ENCODE results near the gene RPS24.
"Not testable (repeated sequence)": the region's sequence is repeated elsewhere in the genome, so short reads cannot be mapped to it uniquely, and the experiment has no call there.

The RPS24 gene

DNA sequence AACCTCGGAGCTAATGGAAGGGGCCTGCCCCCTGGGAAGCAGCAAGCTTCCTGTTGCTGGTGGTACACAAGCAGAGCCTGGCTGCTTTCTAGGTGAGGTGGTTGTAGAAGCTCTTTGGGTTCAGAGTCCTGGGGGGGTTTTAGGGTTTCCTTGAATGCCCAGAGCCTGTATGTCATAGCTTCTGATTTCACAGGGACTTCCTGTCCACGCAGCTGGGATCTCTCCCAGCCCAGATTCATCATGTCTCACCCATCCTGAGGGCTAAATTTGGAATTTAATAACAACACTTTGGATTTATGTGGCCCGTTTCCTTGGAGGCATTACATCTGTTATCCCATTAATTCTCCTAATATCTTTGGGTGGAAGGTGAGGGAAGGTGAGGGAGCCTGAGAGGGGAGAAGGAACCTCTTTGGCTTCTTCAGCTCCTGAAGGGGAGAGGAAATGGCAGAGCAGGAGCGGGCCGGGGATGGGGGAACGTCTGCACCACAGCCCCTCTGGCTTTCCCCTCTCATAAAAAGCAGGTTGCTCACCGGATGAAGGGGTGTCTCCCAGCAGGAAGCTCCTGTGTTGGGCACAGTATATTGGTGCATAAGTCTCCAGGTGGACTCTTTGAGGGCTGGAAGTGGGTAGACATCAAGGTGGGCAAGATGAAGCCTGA is 19.7 kb downstream of the RPS24 start:
- no peak for DNase-seq (ENCODE audit: low spot score)

DNA sequence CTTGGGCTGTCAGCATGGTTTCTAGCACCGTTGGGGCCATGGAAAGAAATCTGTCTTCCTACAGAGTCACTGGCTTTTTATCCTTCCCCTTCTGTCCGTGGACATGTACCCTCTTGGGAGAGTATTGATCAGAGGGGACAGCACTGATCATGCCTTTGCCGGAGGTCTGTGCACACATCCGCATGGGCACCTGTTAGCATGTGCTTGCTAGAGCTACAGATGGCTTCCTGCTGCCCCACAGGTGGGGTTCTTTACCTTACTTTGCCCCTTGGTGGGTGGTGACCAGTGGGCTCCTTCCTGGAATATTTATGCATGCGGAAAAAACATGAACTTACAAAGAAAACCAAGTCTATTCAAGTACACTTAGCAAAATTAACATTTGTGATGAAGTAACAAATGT is 24.9 kb downstream of the RPS24 start:
- DNase-seq (ENCODE audit: low spot score): no peak

DNA sequence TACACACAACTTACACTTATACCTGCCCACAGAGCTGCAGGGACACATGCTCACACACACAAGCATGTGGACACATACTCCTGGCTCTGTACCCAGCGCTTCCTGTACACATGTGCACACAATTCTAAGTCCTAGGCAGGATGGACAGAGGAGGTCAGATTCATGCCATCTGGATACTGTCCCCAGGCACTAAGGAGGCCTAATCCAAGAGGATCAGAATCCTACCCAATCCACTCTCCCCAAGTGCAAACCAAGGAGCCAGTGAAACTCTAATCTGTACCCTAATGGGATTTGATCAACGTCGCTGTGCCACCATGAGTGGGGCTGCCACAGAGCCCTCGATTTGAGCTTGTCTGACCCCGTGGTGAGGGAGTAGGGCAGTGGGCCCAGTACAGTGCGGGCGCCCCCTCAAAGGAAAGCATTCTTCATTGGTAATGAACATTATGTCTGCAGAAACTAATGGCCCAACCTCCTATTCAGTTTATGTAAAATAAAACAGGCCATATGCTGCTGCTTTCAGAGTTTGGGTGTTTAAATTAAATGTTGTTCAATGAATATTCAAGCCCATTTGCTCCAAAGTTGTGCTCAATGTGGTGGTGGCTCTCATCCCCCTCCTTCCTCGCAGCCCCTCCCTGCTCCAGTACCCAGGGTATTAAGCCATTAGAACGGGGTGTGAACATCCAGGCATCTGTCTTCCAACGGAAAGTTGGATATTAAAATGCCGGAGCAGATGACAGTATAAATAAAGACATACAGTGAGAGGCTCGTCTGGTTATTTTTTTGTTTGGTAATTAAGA is 26.4 kb downstream of the RPS24 start:
- no peak for DNase-seq (ENCODE audit: low spot score)

DNA sequence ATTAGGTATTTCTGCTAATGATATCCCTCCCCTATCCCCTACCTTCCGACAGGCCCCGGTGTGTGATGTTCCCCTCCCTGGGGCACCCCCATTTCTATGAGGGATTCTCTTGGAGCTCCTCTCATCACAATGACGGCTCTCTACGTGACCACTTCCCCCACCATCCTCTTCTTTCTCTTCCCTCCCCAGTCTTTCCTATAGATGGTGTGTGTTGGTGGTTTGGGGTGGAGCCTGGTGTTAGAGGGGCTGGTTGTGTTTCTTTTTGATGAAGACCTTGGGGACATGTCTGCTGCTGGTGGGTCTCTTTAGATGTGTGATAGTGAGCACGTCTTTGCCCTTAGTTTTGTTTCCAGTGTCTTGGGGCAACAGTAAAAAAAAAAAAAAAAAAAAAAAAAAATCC is 28.6 kb downstream of the RPS24 start:
- DNase-seq (ENCODE audit: low spot score): no peak

DNA sequence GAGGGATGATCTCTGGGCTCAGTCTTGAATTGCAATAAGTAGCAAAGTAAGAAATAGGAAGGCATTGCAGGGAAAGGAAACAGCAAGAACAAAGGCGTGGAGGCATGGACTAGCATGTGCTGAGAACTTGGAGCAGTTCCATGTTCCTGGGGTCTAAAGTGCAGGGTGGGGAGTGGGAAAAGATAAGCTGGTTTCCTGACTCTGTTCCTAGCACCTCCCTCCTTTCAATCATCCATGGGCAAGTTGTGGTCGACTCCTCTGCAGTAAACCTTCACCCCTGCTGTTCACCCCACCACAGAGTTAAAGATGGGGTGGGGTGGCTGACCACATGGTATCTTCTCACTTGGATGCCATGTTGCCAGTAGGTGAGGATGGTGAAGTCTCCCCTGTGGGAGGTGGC is 29.6 kb downstream of the RPS24 start:
- no peak for DNase-seq (ENCODE audit: low spot score)

DNA sequence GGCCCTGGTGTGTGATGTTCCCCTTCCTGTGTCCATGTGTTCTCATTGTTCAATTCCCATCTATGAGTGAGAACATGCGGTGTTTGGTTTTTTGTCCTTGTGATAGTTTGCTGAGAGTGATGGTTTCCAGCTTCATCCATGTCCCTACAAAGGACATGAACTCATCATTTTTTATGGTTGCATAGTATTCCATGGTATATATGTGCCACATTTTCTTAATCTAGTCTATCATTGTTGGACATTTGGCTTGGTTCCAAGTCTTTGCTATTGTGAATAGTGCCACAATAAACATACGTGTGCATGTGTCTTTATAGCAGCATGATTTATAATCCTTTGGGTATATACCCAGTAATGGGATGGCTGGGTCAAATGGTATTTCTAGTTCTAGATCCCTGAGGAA is 31.3 kb downstream of the RPS24 start:
- DNase-seq (ENCODE audit: low spot score): not testable (repeated sequence)

DNA sequence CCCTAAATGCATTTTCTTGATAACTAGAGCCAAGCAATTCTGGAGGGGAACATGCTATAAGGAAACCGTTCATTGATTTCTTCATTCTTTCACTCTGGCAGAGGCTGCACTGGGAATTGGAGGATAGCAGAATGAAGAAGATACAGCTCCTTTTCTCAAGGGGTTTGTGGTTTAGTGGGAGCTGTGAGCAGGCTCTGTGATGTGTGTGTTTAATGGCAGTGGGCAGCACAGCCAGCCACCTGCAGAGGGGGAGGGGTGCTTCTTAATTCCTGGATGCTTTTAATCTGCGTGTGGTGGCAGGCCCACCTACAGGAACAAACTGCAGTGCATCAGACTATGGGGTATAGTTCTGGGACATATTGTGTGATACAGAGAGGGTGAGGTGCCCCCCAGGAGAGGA is 31.9 kb downstream of the RPS24 start:
- DNase-seq (ENCODE audit: low spot score): no peak

DNA sequence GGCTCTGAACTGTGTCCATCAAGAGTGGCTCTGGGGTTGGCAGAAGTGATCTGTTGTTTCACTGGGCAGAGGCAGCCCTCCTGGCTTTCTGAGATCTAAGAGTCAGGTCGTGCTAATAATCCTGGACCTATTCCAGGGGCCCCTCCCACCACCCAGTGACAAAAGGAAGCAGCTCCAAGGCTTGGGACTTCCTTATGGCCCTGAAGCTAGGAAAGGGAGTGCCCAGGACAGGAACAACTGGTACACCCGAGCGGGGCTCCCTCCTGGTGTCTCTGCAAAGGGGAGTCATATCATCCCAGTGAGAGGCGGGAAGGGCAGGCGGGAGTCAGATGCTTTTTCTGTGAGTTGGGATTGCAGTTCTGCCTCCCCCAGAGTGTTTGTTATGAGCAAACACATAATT is 32.3 kb downstream of the RPS24 start:
- no peak for DNase-seq (ENCODE audit: low spot score)

DNA sequence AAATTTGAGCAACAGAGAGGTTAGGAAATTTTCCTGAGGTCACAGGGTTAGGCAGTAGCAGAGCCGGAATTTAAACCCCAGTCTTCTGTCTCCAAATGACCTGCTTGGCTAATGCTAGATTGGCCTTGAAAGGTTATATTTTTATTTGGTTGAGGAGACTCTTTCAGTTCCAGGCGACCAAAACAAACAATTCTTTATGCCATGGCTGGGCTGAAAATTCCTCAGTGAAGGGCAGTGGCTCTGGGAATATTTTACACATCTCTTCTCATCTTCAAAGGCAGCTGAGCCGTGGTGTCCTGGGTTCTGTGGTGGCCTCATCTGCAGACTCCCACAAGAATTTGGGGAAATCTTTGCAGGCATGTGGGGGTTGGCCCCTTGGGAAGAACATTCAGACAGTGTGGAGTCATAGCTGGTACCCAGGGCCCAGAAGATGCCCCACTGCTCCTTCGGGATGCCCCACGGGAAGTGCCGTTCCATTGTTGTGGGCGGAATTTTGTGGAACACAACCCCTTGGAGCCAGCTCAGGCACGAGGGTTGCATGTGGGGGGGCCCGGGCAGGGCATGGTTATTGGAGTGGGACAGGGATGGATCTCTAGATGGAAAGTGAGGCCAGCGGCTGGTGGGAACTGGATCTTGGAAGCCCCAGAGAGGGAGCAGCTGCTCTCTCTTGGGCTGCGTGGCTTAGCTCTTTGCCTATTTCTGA is 33.2 kb downstream of the RPS24 start:
- no peak for DNase-seq (ENCODE audit: low spot score)

DNA sequence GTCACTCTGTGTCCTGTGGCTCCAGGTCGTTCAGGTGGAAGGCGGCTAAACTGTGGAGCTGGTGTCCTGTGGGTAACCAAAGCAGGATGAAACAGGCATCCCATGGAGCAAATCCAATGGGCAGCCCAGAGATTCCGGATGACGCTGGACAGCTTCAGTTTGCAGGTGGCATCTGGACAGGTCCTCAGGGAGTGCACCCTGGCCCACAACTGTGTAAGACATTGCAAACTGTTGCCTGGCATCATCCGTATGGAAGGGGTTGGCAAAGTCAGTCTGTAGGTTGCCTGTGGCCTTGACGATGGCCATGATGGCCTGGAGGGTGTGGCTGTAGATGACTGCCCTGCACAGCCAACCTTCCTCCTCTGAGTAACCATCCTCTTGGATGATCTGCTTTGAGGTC is 35.5 kb downstream of the RPS24 start:
- DNase-seq (ENCODE audit: low spot score): no peak

DNA sequence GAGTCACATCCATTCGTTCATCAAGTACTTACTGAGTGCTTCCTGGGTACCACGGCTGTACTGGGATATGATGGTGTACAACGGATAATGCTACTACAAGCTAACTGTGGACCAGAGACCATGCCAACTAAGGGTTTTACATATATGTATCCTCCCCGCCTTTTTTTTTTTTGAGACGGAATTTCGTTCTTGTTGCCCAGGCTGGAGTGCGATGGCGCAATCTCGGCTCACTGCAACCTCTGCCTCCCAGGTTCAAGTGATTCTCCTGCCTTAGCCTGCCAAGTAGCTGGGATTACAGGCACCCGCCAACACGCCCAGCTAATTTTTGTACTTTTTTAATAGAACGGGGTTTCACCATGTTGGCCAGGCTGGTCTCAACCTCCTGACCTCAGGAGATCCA is 36.4 kb downstream of the RPS24 start:
- DNase-seq (ENCODE audit: low spot score): not testable (repeated sequence)

DNA sequence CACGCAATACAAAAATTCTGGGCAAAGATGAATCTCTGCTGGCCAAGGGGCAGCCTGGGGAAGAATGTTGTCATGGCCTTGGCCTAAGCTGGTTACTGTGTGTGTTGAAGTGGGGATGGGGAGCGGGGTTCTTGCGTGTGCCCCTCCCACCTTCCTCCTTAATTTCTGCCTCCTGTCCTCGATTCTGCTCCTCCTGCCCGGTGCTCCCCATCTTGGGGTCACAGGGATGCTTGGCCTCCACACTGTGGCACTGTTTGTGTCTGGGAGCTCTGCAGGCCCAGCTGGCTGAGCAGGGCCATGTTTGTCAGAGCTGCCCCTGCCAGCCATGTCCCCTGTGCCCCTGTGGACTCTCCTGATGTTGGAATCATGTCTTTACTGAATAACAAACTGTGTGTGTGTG is 37.1 kb downstream of the RPS24 start:
- DNase-seq (ENCODE audit: low spot score): no peak

DNA sequence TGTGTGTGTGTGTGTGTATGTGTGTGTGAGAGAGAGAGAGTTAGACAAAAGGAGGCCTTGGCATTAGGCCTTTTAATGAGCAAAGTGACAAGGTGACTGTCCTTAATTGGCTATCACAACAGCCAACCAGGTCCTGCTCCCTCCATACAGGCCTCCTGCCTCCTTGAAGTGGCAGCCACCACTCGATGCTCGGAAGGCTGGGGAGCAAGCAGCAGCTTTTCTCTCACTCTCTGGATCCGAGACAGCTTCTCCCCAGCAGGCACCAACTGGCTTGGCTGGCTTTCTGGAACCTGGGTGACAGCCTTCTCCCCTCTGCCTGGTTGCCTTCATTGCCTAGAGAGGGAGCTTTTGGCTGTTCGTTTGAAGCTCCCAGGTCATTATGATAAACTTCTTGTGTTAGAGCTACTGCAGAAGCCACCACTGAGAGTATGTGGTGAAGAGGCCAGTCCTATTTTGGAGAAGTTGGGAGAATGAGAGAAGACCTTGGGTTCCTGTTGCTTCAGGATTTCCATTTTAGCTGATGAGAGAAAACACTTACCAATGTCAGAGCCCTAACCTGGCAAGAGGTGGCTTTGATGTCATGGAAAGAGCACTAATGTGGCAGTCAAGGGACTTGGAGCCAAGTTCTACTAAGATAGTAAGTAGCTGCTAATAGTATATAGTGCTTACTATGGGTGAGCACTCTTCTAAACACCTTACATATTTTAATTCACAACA is 37.6 kb downstream of the RPS24 start:
- no peak for DNase-seq (ENCODE audit: low spot score)

DNA sequence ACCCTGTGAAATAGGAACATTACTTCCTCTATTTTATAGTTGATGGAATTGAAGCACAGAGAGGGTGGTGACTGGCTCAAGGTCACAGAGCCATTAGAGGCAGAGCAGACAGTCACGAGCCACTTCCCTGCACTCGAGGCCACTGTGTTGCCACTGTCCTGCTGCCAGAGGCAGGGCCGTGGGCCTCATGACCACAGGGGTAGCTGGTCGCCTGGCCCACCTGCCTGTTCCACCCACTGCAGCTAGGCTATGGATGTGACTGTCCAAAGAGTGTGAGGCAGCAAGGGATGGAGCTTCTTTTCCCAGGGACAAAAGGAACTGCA is 38.2 kb downstream of the RPS24 start:
- no peak for DNase-seq (ENCODE audit: low spot score)

DNA sequence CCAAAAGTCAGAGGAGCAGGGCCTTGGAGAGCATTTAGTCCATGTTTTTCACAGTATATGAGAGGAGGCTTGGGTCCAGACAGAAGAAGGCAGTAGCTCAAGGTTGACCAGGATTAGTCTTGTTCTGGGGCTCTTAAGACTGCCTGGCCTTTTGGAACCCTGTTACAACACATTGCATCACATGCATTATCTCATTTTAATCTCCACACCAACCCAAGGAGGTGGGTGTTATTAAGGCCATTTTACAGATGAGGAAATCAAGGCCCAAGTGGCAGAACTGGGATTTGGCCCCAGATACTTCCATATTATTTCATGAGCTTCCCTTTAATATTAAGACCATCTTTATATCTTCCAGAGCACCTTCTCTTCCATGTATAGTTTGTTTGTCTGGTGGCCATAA is 38.8 kb downstream of the RPS24 start:
- DNase-seq (ENCODE audit: low spot score): no peak

DNA sequence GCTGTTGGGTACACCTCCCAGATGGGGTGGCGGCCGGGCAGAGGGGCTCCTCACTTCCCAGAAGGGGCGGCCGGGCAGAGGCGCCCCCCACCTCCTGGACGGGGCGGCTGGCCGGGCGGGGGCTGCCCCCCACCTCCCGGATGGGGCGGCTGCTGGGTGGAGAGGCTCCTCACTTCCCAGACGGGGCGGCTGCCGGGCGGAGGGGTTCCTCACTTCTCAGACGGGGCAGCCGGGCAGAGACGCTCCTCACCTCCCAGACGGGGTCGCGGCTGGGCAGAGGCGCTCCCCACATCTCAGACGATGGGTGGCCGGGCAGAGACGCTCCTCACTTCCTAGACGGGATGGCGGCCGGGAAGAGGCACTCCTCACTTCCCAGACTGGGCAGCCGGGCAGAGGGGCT is 42.1 kb downstream of the RPS24 start:
- not testable (repeated sequence) for DNase-seq (ENCODE audit: low spot score)

DNA sequence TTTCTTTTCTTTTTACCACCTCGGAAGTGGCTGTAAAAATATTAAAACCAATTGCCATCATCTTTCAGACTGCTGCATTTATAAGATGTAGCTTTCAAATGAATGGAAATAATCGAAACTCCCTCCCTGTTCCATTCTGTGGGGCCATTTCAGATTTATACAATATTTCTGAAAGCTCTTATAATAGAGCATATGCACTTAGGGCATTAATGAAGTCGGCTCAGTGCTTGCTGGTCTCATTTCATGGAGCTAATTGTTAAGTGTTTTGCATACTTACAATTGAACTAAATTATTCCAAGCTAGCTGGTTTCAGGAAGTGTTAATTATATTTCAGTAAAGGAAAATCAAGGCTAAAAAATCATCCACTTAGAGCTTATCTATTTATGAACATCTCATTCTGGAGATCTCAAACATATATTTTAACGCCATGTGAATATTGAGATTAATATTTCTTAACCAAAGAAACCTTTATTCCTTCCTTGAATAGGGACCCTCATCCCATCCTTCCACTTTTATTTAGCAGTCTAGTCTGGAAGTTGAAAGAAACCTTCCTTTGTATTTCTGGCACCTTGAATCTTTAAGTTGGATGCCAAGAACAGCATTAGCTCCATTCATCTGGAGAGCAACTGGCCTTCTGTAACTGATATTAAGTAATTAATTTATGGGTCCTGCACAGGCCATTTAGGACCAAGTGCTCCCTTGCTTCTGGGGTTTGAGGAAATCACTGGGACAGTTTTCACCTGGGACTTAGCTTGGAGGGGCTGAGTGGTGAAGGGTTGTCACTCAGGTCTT is 45.1 kb downstream of the RPS24 start:
- no peak for DNase-seq (ENCODE audit: low spot score)

DNA sequence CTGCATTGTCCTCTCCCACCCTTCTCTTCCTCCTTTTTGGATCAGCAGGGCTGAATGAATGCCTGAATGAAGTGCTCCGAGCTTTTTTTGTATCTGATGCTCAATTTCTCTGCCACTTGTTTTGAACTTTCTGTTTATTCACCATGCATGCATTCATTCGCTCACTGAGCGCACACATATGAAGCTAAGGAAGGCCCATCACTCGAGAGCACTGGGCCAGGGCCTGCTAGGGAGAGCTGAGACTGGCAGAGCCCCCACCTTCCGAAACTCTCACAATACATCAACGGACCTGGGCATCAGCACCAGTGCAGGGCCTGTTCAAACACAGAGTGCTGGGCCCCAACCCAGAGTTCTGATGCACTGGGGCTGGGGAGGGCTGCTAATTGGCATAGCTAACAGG is 45.7 kb downstream of the RPS24 start:
- DNase-seq (ENCODE audit: low spot score): no peak

DNA sequence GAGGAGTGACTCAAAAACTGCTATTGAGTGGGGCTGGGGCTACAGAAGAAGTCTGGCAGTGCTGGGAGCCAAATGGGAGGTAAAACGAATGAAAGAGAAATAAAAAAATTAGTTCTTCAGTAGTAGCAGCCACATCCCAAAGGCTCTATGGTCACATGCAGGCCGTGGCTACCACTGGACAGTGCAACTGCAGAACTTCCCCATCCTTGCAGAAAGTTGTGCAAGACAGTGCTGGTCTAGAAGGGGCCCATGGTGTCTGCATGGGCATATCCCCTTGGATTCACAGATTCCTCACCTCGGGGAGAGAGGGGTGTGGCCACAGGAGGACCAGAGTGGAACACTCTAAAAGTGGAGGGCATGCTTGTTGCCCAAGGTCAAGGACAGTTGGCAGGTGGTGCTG is 47.6 kb downstream of the RPS24 start:
- no peak for DNase-seq (ENCODE audit: low spot score)

DNA sequence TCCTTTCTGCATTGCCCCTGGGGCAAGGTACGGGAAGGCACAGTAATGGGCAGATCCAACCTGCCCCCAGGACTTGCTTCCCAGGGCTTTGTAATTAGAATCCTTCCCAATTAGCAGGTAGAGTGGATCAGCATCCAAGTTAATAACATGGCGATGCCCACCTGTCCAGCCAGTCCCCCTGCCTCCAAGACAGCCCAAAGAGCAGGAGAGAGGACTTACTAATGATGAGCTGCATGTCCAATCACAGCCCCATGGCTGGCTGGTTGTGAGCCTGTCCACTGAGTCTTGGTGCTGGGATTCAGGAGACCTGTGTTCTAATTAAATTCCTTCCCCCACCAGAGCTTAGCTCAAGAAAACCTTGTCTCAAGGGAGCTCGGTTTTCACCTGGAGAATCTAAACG is 49.0 kb downstream of the RPS24 start:
- no peak for DNase-seq (ENCODE audit: low spot score)
